Activated CD4-positive, alpha-beta T cell treated with anti-CD3 and anti-CD28 coated beads for 1 hour (primary cell): ENCODE results near the gene DNAL4.

Experiments used
- DNase-seq: peaks from one replicate; pipeline ENCODE4 v3.0.0-alpha.2; 2020

The DNAL4 gene, protein sequence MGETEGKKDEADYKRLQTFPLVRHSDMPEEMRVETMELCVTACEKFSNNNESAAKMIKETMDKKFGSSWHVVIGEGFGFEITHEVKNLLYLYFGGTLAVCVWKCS

DNA sequence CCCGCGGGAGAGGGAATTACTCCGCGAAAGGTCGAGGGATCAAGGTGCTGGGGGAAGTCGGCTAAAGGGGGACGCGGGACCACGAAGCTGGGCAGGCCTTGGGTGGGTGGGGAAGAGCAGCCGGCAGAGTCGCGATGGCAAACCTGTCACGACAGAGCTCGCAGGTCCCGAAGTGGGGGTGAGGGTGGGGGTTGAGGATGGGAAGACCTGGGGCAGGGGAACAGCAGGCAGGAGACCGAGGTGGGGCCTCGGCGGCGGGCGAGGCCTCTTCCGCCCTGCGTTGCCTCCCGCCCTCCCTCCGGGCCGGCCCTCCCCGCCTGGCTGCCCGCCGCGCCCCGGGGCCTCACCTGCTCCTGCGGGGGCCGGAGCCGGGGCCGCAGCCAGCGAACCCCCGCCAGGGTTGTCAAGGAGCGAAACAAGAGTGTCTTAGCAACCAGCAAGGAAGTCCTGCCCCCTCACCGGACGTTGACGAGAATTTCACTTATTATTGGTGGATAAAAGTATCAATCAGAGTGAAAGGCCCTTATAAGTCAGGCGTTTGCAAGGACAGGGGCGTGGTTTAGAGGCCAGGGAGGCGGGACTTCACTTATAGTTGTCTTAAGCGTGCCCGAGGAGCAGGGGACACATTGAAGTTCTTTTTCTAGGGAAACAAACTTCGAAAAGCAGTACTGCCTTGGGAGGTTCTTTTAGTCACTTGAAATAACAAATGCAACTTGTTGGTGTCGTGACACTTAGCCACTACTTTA, at the start of gene DNAL4:
Gene DNAL4, minus strand, starts transcription at position 423 of the 746 bp plus-strand sequence. CDS start 11,412 bp downstream, outside the sequence.
- DNase-seq: peak; percentile 81

DNA sequence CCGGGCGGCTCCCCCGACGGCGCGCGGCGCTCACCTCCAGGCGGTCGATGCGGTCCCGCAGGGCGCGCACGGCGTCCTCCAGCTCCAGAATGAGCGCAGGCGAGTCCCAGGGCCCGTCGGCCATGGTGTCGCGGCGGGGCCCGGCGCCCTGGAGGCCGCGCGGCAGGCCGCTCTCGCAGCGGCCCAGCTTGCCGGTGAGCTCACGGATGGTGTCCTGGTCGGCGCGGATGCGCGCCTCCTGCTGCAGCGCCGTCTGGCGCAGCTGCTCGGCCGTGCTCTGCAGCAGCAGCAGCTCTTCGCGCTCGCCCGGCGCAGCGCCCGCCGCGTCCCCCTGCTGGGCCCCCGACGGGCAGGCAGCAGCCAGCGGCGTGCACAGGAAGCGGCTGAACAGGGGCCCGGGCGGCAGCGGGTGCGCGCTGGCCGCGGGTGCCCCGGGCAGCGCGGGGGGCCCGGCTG, 49.3 kb upstream of the DNAL4 start:
- peak; percentile 34 for DNase-seq

GRCh38 chr22:38842512-38843200, 48.7 kb upstream of the DNAL4 start:
- no peak for DNase-seq

GRCh38 chr22:38841635-38842034, 47.7 kb upstream of the DNAL4 start:
- no peak for DNase-seq

- no peak for DNase-seq
These were observed 47.3 kb upstream of the DNAL4 start for GRCh38 chr22:38841211-38841610.

DNA sequence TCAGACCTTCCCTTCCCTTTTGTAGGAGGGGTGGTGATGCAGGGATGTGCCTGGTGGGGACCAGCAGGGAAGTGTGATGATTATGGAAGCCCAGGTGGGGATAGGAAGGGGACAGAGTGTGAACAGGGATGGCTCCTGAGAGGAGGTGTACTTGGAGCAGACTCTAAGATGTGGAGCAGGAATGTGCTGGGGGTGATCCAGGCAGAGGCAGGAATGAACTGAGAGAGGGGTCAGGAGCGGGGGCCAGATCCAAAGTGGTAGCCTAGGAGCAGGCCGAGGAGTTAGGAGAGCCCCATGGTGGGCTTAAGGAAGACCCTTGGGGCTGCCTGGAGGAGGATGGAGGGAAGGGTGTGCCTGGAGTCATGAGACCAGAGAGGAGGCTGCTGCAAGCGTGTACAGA, 46.2 kb upstream of the DNAL4 start:
- no peak for DNase-seq

- DNase-seq: no peak
These were observed 45.7 kb upstream of the DNAL4 start for GRCh38 chr22:38839686-38840085.

DNA sequence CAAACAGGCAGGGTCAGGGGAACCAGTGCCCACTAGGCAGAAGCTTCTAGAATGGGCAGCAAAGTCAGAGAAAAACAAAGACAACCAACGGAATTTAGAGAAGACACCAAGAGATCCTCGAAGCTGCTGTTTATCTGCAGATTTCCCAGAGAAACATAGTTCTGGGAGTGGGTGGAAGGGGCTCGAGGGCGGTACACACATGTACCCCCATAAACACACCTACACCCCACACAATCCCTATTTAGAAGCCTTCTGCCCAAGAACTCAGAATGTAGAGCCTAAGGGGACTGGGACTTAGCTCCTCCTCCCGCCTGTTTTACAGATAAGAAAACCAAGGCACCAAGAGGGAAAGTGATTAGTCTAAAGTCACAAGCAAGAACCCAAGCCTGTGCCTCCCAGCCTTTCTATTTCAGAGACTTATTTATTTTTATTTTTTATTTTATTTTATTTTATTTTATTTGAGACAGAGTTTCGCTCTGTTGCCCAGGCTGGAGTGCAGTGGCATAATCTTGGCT, 43.5 kb upstream of the DNAL4 start:
- DNase-seq: no peak

GRCh38 chr22:38835888-38836301, 42.0 kb upstream of the DNAL4 start:
- no peak for DNase-seq

GRCh38 chr22:38834991-38835390, 41.0 kb upstream of the DNAL4 start:
- DNase-seq: no peak

DNA sequence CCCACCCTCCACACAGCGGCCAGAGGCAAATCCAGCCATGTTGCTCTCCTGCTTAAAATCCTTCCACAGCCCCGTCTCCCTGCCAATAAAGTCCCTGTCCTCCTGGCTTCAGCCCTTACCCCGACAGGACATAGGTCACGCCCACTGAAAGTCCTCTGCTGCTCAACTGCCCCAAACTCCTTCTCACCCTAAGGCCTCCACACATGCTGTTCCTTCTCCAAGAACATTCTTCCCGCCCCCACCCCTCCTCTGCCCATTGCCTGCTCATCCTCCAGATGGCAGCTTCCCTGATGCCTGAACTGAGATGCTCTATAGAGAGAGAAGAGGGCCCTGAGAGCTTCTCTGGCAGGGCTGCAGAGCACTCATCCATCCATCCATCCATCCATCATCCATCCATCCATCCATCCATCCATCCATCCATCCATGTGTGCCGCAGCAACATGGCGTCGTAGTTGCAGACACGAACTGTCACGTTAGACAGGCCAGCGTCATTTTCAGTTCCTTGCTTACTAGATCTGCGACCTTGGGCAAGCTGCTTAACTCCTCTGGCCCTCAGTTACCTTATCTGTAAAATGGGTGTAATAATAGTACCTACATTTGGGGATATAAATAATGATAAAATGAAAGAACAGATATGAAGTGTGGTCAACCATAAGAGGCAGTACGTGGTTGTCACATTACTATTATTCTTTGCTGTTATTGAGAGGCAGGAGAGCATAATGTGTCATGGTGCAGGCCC, 40.4 kb upstream of the DNAL4 start:
- DNase-seq: no peak

GRCh38 chr22:38833061-38833460, 39.1 kb upstream of the DNAL4 start:
- no peak for DNase-seq

- DNase-seq: no peak
These were observed 38.3 kb upstream of the DNAL4 start for GRCh38 chr22:38832005-38832978.

- no peak for DNase-seq
These were observed 37.4 kb upstream of the DNAL4 start for GRCh38 chr22:38831166-38831945.

GRCh38 chr22:38830845-38831108, 36.8 kb upstream of the DNAL4 start:
- DNase-seq: no peak

GRCh38 chr22:38830026-38830844, 36.3 kb upstream of the DNAL4 start:
- no peak for DNase-seq

DNA sequence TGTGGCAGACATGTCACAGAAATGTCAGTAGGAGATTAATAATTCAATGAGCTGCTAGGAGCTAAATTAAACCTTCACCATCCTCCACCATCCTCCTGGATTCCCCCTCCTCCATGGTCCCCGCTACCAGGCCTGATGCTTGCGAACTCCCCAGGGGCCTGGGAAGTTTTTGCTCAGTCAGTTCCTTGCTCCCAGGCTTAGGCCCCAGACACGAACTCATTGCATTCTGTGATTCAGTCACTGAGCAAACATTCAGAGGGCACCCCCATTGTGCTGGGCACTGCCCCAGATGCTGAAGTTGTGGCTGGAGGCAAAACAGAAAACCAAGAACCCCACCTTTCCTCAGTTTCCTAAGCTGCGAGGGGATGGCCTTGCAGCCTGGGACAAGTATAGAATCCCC, 35.5 kb upstream of the DNAL4 start:
- DNase-seq: no peak

DNA sequence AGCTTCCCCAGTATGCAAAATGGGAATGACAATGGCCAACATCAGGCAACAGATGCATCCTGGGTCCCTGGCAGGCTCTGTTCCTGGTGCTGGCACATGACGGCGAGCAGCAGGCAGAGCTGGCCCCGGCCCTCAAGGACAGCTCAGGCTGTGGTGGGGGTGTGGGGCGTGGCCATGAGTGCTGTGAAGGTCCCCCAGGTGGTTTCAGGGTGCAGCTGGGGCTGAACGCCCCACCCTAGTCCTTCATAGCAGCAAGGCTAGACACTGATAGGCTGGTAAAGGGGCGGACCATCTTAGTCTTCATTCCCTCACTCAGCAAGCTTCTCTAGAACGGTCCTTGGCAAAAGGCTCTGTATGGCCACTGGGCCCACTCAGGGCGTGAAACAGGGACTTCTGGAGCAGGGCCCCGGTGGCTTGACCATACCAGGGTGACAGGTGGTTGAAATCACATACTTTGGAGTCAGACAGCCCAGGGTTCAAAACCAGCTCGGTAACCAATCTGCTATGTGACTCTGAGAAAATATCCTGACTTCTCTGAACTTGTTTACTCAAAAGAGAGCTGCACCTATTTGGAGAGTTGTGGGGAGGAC, 34.8 kb upstream of the DNAL4 start:
- DNase-seq: no peak

- DNase-seq: no peak
These were observed 34.2 kb upstream of the DNAL4 start for GRCh38 chr22:38828191-38828590.

- DNase-seq: no peak
These were observed 33.6 kb upstream of the DNAL4 start for GRCh38 chr22:38827510-38827909.
